ENCODE measurements around the gene DPP4. TPM values are rescaled to one million over a fixed set of nuclear protein-coding genes. Genes with fewer than 3 reads are reported as not detected.
A peak's percentile ranks its signal among the peaks of the same experiment; 100 is the strongest.

Gene DPP4
- total and polyA plus RNA-seq, 2 of the 13 experiments (the other 11 are each of a cell fraction or from before 2014, with no cell fraction given), result 39.4 to 109 TPM

DNA sequence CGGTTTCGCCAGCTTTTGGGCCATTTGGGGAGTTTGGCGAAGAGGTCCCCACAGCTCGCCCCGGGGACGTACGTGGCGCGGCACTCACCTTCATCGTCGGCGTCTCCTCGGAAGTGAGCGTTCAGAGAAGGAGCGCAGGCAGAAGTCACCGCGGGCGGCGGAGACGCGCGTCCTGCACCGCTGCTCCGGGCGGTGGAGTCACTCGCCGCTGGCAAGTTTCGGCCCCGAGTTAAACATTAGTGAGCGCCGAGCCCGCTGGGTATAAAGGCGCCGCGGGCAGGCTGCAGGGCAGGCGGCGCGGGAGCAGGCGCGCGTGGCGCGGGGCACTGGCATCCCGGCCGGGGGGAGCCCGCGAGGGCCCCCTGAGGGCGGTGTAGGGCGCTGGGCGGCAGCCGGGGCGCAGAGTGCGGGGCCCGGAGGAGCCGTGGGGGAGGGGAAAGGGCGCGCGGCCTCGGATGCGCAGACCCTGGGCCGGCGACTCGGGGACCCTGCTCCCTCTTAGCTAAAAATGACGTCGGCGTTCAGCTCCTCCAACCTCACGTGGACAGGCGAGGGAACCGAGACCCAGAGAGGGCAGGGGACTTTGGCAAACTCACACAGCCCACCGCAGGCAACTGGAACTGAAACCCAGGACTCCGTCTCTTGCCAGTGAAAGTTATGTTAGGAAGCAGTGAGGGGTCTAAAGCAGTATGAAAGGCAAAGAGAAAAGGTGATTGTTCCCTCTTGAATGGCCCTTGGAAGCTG lies at the start of gene DPP4 (continued):
- TF ChIP-seq, protein P1, sequence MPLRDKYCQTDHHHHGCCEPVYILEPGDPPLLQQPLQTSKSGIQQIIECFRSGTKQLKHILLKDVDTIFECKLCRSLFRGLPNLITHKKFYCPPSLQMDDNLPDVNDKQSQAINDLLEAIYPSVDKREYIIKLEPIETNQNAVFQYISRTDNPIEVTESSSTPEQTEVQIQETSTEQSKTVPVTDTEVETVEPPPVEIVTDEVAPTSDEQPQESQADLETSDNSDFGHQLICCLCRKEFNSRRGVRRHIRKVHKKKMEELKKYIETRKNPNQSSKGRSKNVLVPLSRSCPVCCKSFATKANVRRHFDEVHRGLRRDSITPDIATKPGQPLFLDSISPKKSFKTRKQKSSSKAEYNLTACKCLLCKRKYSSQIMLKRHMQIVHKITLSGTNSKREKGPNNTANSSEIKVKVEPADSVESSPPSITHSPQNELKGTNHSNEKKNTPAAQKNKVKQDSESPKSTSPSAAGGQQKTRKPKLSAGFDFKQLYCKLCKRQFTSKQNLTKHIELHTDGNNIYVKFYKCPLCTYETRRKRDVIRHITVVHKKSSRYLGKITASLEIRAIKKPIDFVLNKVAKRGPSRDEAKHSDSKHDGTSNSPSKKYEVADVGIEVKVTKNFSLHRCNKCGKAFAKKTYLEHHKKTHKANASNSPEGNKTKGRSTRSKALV (CRISPR knock-in tag; IDR thresholded peaks at IDR 0.05), result peak; percentile 86
- TF ChIP-seq WIZ (CRISPR knock-in tag; IDR thresholded peaks at IDR 0.05) (peak; percentile 39; the same call in 1 of the 2 replicates), ZNF138 (CRISPR knock-in tag; IDR thresholded peaks at IDR 0.05; ENCODE audit: low read depth) (peak; percentile 23; the same call in 1 of the 2 replicates), KDM3A (CRISPR knock-in tag; IDR thresholded peaks at IDR 0.05; ENCODE audit: low read depth) (0 out of 2 replicates have a peak, but pooled peaks have one; percentile 59), PCBP2 (optimal IDR thresholded peaks at IDR 0.05; ENCODE audit: low read depth, low read length, poor library complexity, severe bottlenecking) (no peak), ZNF24 (IDR thresholded peaks at IDR 0.05) (0 out of 2 replicates have a peak, but pooled peaks have one; percentile 41), RAD51 (IDR thresholded peaks at IDR 0.05; ENCODE audit: borderline replicate concordance) (no peak), EP300 (IDR thresholded peaks at IDR 0.05; ENCODE audit: low read depth in 2 of 2, low read length in 2 of 2) (peak; percentile 16 to 57; a peak in 2 of 4 replicates), EP300 (CRISPR knock-in tag; IDR thresholded peaks at IDR 0.05; ENCODE audit: borderline replicate concordance) (no peak), REPIN1 (CRISPR knock-in tag; IDR thresholded peaks at IDR 0.05; ENCODE audit: borderline replicate concordance, low read depth) (peak; percentile 32; the same call in 1 of the 2 replicates), ZNF225 (CRISPR knock-in tag; IDR thresholded peaks at IDR 0.05) (peak; percentile 65)
- TF ChIP-seq, protein P2, sequence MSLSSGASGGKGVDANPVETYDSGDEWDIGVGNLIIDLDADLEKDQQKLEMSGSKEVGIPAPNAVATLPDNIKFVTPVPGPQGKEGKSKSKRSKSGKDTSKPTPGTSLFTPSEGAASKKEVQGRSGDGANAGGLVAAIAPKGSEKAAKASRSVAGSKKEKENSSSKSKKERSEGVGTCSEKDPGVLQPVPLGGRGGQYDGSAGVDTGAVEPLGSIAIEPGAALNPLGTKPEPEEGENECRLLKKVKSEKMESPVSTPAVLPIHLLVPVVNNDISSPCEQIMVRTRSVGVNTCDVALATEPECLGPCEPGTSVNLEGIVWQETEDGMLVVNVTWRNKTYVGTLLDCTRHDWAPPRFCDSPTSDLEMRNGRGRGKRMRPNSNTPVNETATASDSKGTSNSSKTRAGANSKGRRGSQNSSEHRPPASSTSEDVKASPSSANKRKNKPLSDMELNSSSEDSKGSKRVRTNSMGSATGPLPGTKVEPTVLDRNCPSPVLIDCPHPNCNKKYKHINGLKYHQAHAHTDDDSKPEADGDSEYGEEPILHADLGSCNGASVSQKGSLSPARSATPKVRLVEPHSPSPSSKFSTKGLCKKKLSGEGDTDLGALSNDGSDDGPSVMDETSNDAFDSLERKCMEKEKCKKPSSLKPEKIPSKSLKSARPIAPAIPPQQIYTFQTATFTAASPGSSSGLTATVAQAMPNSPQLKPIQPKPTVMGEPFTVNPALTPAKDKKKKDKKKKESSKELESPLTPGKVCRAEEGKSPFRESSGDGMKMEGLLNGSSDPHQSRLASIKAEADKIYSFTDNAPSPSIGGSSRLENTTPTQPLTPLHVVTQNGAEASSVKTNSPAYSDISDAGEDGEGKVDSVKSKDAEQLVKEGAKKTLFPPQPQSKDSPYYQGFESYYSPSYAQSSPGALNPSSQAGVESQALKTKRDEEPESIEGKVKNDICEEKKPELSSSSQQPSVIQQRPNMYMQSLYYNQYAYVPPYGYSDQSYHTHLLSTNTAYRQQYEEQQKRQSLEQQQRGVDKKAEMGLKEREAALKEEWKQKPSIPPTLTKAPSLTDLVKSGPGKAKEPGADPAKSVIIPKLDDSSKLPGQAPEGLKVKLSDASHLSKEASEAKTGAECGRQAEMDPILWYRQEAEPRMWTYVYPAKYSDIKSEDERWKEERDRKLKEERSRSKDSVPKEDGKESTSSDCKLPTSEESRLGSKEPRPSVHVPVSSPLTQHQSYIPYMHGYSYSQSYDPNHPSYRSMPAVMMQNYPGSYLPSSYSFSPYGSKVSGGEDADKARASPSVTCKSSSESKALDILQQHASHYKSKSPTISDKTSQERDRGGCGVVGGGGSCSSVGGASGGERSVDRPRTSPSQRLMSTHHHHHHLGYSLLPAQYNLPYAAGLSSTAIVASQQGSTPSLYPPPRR (CRISPR knock-in tag; IDR thresholded peaks at IDR 0.05; ENCODE audit: borderline replicate concordance), result no peak
- TF ChIP-seq, protein P3, sequence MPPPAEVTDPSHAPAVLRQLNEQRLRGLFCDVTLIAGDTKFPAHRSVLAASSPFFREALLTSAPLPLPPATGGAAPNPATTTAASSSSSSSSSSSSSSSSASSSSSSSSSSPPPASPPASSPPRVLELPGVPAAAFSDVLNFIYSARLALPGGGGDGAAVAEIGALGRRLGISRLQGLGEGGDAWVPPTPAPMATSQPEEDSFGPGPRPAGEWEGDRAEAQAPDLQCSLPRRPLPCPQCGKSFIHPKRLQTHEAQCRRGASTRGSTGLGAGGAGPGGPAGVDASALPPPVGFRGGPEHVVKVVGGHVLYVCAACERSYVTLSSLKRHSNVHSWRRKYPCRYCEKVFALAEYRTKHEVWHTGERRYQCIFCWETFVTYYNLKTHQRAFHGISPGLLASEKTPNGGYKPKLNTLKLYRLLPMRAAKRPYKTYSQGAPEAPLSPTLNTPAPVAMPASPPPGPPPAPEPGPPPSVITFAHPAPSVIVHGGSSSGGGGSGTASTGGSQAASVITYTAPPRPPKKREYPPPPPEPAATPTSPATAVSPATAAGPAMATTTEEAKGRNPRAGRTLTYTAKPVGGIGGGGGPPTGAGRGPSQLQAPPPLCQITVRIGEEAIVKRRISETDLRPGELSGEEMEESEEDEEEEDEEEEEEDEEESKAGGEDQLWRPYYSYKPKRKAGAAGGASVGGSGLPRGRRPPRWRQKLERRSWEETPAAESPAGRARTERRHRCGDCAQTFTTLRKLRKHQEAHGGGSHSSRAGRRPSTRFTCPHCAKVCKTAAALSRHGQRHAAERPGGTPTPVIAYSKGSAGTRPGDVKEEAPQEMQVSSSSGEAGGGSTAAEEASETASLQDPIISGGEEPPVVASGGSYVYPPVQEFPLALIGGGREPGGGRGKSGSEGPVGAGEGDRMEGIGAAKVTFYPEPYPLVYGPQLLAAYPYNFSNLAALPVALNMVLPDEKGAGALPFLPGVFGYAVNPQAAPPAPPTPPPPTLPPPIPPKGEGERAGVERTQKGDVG (CRISPR knock-in tag; IDR thresholded peaks at IDR 0.05; ENCODE audit: borderline replicate concordance), result peak; percentile 76; the same call in 1 of the 2 replicates
- TF ChIP-seq, protein P4, sequence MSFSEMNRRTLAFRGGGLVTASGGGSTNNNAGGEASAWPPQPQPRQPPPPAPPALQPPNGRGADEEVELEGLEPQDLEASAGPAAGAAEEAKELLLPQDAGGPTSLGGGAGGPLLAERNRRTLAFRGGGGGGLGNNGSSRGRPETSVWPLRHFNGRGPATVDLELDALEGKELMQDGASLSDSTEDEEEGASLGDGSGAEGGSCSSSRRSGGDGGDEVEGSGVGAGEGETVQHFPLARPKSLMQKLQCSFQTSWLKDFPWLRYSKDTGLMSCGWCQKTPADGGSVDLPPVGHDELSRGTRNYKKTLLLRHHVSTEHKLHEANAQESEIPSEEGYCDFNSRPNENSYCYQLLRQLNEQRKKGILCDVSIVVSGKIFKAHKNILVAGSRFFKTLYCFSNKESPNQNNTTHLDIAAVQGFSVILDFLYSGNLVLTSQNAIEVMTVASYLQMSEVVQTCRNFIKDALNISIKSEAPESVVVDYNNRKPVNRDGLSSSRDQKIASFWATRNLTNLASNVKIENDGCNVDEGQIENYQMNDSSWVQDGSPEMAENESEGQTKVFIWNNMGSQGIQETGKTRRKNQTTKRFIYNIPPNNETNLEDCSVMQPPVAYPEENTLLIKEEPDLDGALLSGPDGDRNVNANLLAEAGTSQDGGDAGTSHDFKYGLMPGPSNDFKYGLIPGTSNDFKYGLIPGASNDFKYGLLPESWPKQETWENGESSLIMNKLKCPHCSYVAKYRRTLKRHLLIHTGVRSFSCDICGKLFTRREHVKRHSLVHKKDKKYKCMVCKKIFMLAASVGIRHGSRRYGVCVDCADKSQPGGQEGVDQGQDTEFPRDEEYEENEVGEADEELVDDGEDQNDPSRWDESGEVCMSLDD (CRISPR knock-in tag; IDR thresholded peaks at IDR 0.05; ENCODE audit: borderline replicate concordance), result no peak
